ENCODE results near the gene FOXN1. TPM values are rescaled to one million over a fixed set of nuclear protein-coding genes. Genes with fewer than 3 reads are reported as not detected.

The FOXN1 gene
- total RNA-seq, 1 experiment from 2014 or later: not detected

DNA sequence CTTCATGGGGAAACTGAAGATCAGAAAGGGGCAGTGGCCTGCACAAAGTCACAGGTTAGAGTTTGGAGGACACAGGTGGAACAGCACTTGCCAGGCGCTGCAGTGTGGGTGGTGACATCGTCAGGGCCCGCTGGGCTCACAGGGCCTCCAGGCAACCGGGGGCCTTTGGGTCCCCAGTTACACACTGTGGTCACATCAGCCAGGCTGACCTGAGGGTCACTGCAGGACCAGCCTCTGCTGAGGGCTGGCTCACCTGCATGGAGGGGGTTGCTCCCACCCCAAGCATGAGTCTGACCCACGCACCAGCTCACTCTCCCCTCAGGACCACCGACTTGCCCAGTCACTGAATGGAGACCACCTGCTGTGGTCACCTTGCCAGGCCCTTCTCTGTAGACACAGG lies 17.0 kb downstream of the FOXN1 start:
- H3K27ac Mint-ChIP-seq: no peak overlapping the region
- H3K36me3 Mint-ChIP-seq: no peaks in the 10 kb centered on the region
- ChIA-PET CTCF (no interaction called here), POLR2A (no interaction called here)
- ATAC-seq (no peak), DNase-seq (ENCODE audit: low spot score) (no peak)
- H3K4me1 Mint-ChIP-seq: peaks cover 3% of the 10 kb centered on the region
- H3K9me3 Mint-ChIP-seq: no peaks in the 10 kb centered on the region
- peaks cover 3% of the 10 kb centered on the region for H3K27me3 Mint-ChIP-seq (ENCODE audit: low read depth)
- no peak for TF ChIP-seq TEAD4 (CRISPR knock-in tag; IDR thresholded peaks at IDR 0.05)
- TF ChIP-seq ZNF138 (CRISPR knock-in tag; conservative IDR thresholded peaks at IDR 0.05): no peak
- TF ChIP-seq CTCF (IDR thresholded peaks at IDR 0.05): no peak
- TF ChIP-seq MLX (CRISPR knock-in tag; IDR thresholded peaks at IDR 0.05): no peak
- TF ChIP-seq GRHL2 (CRISPR knock-in tag; IDR thresholded peaks at IDR 0.05; ENCODE audit: insufficient replicate concordance, severe bottlenecking): no peak
- TF ChIP-seq ATF3 (CRISPR knock-in tag; conservative IDR thresholded peaks at IDR 0.05): no peak
- TF ChIP-seq RORB (CRISPR knock-in tag; IDR thresholded peaks at IDR 0.05): no peak
- TF ChIP-seq, protein P1, sequence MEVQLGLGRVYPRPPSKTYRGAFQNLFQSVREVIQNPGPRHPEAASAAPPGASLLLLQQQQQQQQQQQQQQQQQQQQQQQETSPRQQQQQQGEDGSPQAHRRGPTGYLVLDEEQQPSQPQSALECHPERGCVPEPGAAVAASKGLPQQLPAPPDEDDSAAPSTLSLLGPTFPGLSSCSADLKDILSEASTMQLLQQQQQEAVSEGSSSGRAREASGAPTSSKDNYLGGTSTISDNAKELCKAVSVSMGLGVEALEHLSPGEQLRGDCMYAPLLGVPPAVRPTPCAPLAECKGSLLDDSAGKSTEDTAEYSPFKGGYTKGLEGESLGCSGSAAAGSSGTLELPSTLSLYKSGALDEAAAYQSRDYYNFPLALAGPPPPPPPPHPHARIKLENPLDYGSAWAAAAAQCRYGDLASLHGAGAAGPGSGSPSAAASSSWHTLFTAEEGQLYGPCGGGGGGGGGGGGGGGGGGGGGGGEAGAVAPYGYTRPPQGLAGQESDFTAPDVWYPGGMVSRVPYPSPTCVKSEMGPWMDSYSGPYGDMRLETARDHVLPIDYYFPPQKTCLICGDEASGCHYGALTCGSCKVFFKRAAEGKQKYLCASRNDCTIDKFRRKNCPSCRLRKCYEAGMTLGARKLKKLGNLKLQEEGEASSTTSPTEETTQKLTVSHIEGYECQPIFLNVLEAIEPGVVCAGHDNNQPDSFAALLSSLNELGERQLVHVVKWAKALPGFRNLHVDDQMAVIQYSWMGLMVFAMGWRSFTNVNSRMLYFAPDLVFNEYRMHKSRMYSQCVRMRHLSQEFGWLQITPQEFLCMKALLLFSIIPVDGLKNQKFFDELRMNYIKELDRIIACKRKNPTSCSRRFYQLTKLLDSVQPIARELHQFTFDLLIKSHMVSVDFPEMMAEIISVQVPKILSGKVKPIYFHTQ (CRISPR knock-in tag; IDR thresholded peaks at IDR 0.05): no peak
- no peak for TF ChIP-seq SMAD3 (CRISPR knock-in tag; IDR thresholded peaks at IDR 0.05; ENCODE audit: borderline replicate concordance)
- no peak for TF ChIP-seq ZNF416 (CRISPR knock-in tag; IDR thresholded peaks at IDR 0.05)
- TF ChIP-seq GTF2I (CRISPR knock-in tag; conservative IDR thresholded peaks at IDR 0.05): no peak
- no peak for TF ChIP-seq ZNF396 (CRISPR knock-in tag; IDR thresholded peaks at IDR 0.05; ENCODE audit: borderline replicate concordance)
- no peak for TF ChIP-seq MYBL2 (CRISPR knock-in tag; IDR thresholded peaks at IDR 0.05)
- TF ChIP-seq, protein P2, sequence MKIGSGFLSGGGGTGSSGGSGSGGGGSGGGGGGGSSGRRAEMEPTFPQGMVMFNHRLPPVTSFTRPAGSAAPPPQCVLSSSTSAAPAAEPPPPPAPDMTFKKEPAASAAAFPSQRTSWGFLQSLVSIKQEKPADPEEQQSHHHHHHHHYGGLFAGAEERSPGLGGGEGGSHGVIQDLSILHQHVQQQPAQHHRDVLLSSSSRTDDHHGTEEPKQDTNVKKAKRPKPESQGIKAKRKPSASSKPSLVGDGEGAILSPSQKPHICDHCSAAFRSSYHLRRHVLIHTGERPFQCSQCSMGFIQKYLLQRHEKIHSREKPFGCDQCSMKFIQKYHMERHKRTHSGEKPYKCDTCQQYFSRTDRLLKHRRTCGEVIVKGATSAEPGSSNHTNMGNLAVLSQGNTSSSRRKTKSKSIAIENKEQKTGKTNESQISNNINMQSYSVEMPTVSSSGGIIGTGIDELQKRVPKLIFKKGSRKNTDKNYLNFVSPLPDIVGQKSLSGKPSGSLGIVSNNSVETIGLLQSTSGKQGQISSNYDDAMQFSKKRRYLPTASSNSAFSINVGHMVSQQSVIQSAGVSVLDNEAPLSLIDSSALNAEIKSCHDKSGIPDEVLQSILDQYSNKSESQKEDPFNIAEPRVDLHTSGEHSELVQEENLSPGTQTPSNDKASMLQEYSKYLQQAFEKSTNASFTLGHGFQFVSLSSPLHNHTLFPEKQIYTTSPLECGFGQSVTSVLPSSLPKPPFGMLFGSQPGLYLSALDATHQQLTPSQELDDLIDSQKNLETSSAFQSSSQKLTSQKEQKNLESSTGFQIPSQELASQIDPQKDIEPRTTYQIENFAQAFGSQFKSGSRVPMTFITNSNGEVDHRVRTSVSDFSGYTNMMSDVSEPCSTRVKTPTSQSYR (CRISPR knock-in tag; IDR thresholded peaks at IDR 0.05): no peak
- TF ChIP-seq, protein P3, sequence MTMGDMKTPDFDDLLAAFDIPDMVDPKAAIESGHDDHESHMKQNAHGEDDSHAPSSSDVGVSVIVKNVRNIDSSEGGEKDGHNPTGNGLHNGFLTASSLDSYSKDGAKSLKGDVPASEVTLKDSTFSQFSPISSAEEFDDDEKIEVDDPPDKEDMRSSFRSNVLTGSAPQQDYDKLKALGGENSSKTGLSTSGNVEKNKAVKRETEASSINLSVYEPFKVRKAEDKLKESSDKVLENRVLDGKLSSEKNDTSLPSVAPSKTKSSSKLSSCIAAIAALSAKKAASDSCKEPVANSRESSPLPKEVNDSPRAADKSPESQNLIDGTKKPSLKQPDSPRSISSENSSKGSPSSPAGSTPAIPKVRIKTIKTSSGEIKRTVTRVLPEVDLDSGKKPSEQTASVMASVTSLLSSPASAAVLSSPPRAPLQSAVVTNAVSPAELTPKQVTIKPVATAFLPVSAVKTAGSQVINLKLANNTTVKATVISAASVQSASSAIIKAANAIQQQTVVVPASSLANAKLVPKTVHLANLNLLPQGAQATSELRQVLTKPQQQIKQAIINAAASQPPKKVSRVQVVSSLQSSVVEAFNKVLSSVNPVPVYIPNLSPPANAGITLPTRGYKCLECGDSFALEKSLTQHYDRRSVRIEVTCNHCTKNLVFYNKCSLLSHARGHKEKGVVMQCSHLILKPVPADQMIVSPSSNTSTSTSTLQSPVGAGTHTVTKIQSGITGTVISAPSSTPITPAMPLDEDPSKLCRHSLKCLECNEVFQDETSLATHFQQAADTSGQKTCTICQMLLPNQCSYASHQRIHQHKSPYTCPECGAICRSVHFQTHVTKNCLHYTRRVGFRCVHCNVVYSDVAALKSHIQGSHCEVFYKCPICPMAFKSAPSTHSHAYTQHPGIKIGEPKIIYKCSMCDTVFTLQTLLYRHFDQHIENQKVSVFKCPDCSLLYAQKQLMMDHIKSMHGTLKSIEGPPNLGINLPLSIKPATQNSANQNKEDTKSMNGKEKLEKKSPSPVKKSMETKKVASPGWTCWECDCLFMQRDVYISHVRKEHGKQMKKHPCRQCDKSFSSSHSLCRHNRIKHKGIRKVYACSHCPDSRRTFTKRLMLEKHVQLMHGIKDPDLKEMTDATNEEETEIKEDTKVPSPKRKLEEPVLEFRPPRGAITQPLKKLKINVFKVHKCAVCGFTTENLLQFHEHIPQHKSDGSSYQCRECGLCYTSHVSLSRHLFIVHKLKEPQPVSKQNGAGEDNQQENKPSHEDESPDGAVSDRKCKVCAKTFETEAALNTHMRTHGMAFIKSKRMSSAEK (CRISPR knock-in tag; IDR thresholded peaks at IDR 0.05; ENCODE audit: borderline replicate concordance): no peak
- no peak overlapping the region for H3K4me3 Mint-ChIP-seq

Measured in WTC11 (cell line).